ENCODE data around the gene TMED5.

The TMED5 gene

DNA sequence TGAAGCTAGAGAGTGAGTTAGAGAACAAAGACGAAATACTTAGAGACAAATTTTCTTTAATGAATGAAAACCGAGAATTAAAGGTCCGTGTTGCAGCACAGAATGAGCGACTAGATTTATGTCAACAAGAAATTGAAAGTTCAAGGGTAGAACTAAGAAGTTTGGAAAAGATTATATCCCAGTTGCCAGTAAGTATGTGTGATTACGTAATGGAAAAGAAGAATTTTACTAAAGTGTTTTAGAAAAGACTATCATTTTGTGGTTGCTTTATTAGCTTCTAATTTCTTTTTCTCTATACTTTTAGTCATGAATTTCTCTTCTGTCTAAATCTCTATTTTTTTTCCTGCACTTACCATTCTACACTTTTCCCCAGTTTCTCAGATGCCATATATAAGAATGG is 27.0 kb upstream of the TMED5 start:
- TF ChIP-seq POLR2A (IDR thresholded peaks at IDR 0.05; ENCODE audit: extremely low read depth, insufficient read length): no peak
- no peak for TF ChIP-seq MYC (IDR thresholded peaks at IDR 0.05; ENCODE audit: low read depth, low read length)
- H3K4me3 ChIP-seq (ENCODE audit: low read depth, low read length): no peak overlapping the region
- no peak for DNase-seq (ENCODE audit: low read depth)

DNA sequence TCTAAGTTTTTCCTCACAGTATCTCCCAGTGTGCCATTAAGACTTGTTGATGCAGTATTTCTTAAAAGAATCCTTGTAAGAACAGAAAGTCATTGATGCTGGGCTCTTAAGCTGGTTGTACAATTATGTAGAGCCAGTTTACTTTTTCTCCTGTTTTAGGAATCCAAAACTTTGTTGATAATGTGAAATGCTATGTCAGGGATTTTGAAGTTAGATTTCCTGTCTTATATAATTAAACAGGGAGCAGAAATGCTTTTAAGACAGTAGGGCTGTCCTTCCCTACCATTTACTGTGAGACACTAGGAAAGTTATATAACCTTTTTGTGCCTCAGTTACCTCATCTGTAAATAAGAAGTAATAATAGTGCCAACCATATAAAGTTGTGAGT is 26.3 kb upstream of the TMED5 start:
- H3K4me3 ChIP-seq (ENCODE audit: low read depth, low read length): no peak overlapping the region
- TF ChIP-seq, protein P1, sequence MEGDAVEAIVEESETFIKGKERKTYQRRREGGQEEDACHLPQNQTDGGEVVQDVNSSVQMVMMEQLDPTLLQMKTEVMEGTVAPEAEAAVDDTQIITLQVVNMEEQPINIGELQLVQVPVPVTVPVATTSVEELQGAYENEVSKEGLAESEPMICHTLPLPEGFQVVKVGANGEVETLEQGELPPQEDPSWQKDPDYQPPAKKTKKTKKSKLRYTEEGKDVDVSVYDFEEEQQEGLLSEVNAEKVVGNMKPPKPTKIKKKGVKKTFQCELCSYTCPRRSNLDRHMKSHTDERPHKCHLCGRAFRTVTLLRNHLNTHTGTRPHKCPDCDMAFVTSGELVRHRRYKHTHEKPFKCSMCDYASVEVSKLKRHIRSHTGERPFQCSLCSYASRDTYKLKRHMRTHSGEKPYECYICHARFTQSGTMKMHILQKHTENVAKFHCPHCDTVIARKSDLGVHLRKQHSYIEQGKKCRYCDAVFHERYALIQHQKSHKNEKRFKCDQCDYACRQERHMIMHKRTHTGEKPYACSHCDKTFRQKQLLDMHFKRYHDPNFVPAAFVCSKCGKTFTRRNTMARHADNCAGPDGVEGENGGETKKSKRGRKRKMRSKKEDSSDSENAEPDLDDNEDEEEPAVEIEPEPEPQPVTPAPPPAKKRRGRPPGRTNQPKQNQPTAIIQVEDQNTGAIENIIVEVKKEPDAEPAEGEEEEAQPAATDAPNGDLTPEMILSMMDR (IDR thresholded peaks at IDR 0.05; ENCODE audit: low read depth, low read length): no peak
- no peak for DNase-seq (ENCODE audit: low read depth)

DNA sequence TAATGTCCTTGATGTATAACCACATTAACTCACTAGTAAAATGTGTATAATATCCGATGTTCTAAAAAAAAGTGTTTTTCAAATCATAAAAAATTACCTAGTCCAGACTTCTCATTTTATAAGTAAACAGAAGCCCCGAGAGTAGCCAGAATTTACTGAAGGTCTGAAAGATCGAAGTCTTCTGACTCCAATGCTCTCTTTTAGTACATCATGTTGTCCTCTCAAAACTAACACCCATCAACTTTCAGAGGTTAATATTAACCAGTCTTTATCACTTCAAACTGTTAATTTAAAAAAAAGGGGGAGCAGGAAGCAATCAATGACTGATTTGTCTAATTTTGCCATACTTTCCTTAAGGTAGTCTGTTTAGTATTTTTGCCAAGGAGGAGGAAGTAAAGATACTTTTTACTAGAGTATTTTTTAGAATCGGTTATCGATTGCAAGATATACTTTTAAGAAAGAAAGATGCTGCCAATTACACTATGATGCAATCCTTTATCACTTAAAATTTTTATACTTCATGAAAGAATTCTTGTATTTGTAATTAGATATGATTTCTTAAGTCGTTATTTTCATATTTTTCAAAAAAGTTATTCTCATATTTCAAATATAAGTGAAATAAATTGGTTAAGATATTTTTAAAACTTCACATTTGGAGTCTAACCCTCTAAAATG is 25.8 kb upstream of the TMED5 start:
- no peak overlapping the region for H3K4me3 ChIP-seq (ENCODE audit: low read depth, low read length)
- no peak for DNase-seq (ENCODE audit: low read depth)
- TF ChIP-seq POLR2A (IDR thresholded peaks at IDR 0.05; ENCODE audit: extremely low read depth, insufficient read length): no peak
- TF ChIP-seq, protein P1 (IDR thresholded peaks at IDR 0.05; ENCODE audit: low read depth, low read length): no peak
- TF ChIP-seq MYC (IDR thresholded peaks at IDR 0.05; ENCODE audit: low read depth, low read length): no peak
- TF ChIP-seq MAX (IDR thresholded peaks at IDR 0.05; ENCODE audit: low read depth, low read length): no peak

GRCh38 chr1:93200714-93201113 is 20.5 kb upstream of the TMED5 start:
- no peak for DNase-seq (ENCODE audit: low read depth)
- no peak overlapping the region for H3K4me3 ChIP-seq (ENCODE audit: low read depth, low read length)
- no peak for TF ChIP-seq MYC (IDR thresholded peaks at IDR 0.05; ENCODE audit: low read depth, low read length)

DNA sequence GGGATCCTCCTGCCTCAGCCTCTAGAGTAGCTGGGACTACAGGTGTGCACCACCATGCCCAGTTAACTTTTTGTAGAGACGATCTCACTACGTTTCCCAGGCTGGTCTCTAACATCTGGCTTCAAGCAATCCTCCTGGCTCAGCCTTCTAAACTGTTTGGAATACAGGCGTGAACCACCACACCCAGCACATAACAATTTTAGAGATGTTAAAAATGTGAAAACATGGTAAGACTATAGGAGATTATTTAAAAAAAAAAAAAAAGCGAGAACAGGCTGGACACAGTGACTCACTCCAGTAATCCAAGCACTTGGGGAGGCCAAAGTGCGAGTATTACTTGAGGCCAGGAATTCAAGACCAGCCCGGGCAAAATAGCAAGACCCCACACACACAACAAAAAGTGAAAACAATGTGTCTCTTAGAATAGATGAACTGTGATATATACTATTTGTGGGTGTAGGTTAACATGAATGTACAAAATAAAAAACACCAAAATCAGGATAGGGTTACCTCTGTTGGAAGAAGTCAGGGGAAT is 19.9 kb upstream of the TMED5 start:
- TF ChIP-seq, protein P1 (IDR thresholded peaks at IDR 0.05; ENCODE audit: low read depth, low read length): no peak
- TF ChIP-seq POLR2A (IDR thresholded peaks at IDR 0.05; ENCODE audit: extremely low read depth, insufficient read length): no peak
- no peak for TF ChIP-seq MYC (IDR thresholded peaks at IDR 0.05; ENCODE audit: low read depth, low read length)
- TF ChIP-seq MAX (IDR thresholded peaks at IDR 0.05; ENCODE audit: low read depth, low read length): no peak
- DNase-seq (ENCODE audit: low read depth): no peak
- no peak overlapping the region for H3K4me3 ChIP-seq (ENCODE audit: low read depth, low read length)

- TF ChIP-seq, protein P1 (IDR thresholded peaks at IDR 0.05; ENCODE audit: low read depth, low read length): no peak
- TF ChIP-seq MAX (IDR thresholded peaks at IDR 0.05; ENCODE audit: low read depth, low read length) (no peak), MYC (IDR thresholded peaks at IDR 0.05; ENCODE audit: low read depth, low read length) (no peak), POLR2A (IDR thresholded peaks at IDR 0.05; ENCODE audit: extremely low read depth, insufficient read length) (no peak)
- H3K4me3 ChIP-seq (ENCODE audit: low read depth, low read length): no peak overlapping the region
- DNase-seq (ENCODE audit: low read depth): no peak
Observed at GRCh38 chr1:93199150-93199549, 18.9 kb upstream of the TMED5 start.

GRCh38 chr1:93196591-93196990 is 16.4 kb upstream of the TMED5 start:
- no peak for DNase-seq (ENCODE audit: low read depth)
- TF ChIP-seq MYC (IDR thresholded peaks at IDR 0.05; ENCODE audit: low read depth, low read length) (no peak), MAX (IDR thresholded peaks at IDR 0.05; ENCODE audit: low read depth, low read length) (no peak), POLR2A (IDR thresholded peaks at IDR 0.05; ENCODE audit: extremely low read depth, insufficient read length) (no peak)
- TF ChIP-seq, protein P1 (IDR thresholded peaks at IDR 0.05; ENCODE audit: low read depth, low read length): no peak
- no peak overlapping the region for H3K4me3 ChIP-seq (ENCODE audit: low read depth, low read length)
